ENCODE data around the gene ZNF154. TPM values are rescaled to one million over a fixed set of nuclear protein-coding genes. Genes with fewer than 3 reads are reported as not detected.

Gene ZNF154
- total RNA-seq, 1 donor from 2014 or later, result 4.5 TPM

DNA sequence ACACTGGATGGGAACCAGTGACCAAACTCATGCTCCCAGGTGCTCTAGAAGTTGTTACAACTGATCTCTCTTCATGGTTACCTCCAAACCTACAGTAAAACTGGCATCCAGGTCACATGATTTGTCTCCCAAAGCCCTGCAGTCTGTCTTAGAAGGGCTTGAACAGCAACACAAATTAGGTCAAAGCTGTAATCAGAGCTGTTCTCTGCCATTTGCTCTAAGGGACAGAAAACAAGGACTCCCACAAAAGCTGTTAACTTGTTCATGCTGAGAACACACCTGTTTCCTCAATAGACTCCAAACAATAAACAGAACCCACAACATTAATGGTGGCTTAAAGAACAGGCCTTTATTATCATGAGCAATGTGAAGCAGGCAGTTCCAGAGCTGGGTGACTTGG is 10.4 kb upstream of the ZNF154 start:
- intact Hi-C loops (cut with DNase I), result no loop called here
- Histone ChIP-seq H3K36me3 (peaks cover 33% of the 10 kb centered on the region), H3K4me1 (no peaks in the 10 kb centered on the region), H3K9me3 (peaks cover 58% of the 10 kb centered on the region), H3K4me3 (no peak overlapping the region), H3K27ac (no peak overlapping the region), H3K27me3 (no peaks in the 10 kb centered on the region)
- ATAC-seq, result no peak
- no peak for DNase-seq
- TF ChIP-seq, protein P1, sequence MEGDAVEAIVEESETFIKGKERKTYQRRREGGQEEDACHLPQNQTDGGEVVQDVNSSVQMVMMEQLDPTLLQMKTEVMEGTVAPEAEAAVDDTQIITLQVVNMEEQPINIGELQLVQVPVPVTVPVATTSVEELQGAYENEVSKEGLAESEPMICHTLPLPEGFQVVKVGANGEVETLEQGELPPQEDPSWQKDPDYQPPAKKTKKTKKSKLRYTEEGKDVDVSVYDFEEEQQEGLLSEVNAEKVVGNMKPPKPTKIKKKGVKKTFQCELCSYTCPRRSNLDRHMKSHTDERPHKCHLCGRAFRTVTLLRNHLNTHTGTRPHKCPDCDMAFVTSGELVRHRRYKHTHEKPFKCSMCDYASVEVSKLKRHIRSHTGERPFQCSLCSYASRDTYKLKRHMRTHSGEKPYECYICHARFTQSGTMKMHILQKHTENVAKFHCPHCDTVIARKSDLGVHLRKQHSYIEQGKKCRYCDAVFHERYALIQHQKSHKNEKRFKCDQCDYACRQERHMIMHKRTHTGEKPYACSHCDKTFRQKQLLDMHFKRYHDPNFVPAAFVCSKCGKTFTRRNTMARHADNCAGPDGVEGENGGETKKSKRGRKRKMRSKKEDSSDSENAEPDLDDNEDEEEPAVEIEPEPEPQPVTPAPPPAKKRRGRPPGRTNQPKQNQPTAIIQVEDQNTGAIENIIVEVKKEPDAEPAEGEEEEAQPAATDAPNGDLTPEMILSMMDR (IDR thresholded peaks at IDR 0.05), result no peak

DNA sequence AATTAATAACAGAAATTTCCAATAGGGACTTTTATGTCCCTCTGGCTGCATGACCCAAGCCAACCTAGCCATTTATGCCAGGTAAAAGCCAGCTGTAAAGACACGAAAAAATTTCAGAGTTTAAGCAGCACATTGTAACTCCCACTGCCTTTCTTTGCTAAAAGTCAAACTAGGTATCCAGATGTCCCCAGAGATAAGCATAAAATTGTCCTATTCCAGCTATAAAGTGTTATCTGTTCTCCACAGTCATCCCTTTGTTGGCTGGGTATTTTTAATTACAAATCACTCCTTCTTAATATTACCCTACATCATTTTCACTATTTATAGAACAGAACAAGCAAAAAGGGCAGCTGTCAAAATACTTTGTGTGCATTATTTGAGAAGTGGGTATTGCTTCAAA is 3.2 kb upstream of the ZNF154 start:
- intact Hi-C loops (cut with DNase I), result no loop called here
- H3K9me3 ChIP-seq, result peaks cover 13% of the 10 kb centered on the region

DNA sequence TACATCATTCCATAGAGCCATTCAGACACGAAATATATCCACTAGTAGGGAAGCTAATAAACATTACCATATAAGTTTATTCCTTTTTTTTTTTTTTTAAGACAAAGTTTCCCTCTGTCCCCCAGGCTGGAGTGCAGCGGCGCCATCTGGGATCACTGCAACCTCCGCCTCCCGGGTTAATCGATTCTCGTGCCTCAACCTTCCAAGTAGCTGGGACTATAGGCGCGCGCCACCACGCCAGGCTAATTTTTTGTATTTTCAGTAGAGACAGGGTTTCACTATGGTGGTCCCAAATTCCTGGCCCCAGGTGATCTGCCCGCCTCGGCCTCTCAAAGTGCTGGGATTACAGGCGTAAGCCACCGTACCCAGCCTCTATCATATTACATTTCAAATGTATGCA is 612 bp upstream of the ZNF154 start:
- ATAC-seq (no peak), DNase-seq (no peak)
- Histone ChIP-seq H3K9me3 (peaks cover 5% of the 10 kb centered on the region), H3K27me3 (no peaks in the 10 kb centered on the region), H3K4me1 (no peaks in the 10 kb centered on the region), H3K36me3 (no peaks in the 10 kb centered on the region), H3K4me3 (peak overlapping the region; percentile 60), H3K27ac (no peak overlapping the region)
- intact Hi-C loops (cut with DNase I), result loop anchor here (10.0 kb wide), 1 partner anchor 415 kb away; no protein-coding TSS in a partner anchor
- TF ChIP-seq, protein P1 (IDR thresholded peaks at IDR 0.05), result no peak

More for the DNA sequence above, 3.2 kb upstream of the ZNF154 start:
- H3K4me1 ChIP-seq, result no peaks in the 10 kb centered on the region
- no peak overlapping the region for H3K27ac ChIP-seq
- H3K36me3 ChIP-seq, result no peaks in the 10 kb centered on the region
- no peak for ATAC-seq
- no peak overlapping the region for H3K4me3 ChIP-seq
- TF ChIP-seq, protein P1 (IDR thresholded peaks at IDR 0.05), result no peak
- H3K27me3 ChIP-seq, result no peaks in the 10 kb centered on the region
- DNase-seq, result no peak

DNA sequence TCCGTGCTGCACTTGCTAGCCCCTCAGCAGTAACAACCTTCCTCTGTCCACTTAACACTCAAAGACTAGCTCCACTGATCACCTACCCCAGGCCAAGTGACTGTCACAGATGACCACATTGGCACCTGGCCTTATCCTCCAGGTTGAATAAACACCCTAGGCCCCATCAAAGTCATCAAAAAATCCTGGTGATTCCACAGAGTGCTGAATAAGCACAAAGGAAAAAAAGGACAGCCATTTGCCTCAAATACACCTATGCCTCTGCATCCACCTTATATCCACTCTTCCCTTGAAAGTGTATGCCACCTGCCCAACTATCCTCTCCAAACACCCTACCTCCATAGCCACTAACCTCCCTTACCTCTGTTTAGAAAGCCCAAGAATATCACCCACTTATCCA is 2.7 kb downstream of the ZNF154 start:
- H3K4me1 ChIP-seq, result no peaks in the 10 kb centered on the region
- peaks cover 12% of the 10 kb centered on the region for H3K36me3 ChIP-seq
- no peak overlapping the region for H3K4me3 ChIP-seq
- ATAC-seq (no peak), DNase-seq (no peak)
- H3K27me3 ChIP-seq, result no peaks in the 10 kb centered on the region
- no peak overlapping the region for H3K27ac ChIP-seq
- H3K9me3 ChIP-seq, result peaks cover 8% of the 10 kb centered on the region
- TF ChIP-seq, protein P1 (IDR thresholded peaks at IDR 0.05), result no peak
- intact Hi-C loops (cut with DNase I), result loop anchor here (10.0 kb wide), 1 partner anchor 418 kb away; no protein-coding TSS in a partner anchor

DNA sequence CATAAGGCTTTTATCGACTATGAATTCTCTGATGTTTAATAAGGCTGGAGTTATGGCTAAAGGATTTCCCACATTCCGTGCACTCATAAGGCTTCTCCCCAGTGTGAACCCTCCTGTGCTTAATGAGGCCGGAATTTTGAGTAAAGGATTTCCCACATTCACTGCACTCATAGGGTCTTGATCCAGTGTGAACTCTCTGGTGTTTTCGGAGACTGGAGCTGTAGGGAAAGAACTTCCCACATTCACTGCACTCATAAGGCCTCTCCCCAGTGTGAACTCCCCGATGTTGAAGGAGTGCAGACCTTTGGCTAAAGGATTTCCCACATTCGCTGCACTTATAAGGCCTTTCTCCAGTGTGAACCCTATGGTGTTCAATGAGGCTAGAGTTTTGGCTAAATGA is 7.4 kb downstream of the ZNF154 start:
- Histone ChIP-seq H3K4me1 (no peaks in the 10 kb centered on the region), H3K36me3 (peaks cover 12% of the 10 kb centered on the region), H3K27me3 (no peaks in the 10 kb centered on the region), H3K27ac (no peak overlapping the region), H3K4me3 (no peak overlapping the region), H3K9me3 (peaks cover 43% of the 10 kb centered on the region)
- ATAC-seq (no peak), DNase-seq (no peak)
- TF ChIP-seq, protein P1 (IDR thresholded peaks at IDR 0.05), result no peak
- intact Hi-C loops (cut with DNase I), result loop anchor here (10.0 kb wide), 1 partner anchor 423 kb away; no protein-coding TSS in a partner anchor

DNA sequence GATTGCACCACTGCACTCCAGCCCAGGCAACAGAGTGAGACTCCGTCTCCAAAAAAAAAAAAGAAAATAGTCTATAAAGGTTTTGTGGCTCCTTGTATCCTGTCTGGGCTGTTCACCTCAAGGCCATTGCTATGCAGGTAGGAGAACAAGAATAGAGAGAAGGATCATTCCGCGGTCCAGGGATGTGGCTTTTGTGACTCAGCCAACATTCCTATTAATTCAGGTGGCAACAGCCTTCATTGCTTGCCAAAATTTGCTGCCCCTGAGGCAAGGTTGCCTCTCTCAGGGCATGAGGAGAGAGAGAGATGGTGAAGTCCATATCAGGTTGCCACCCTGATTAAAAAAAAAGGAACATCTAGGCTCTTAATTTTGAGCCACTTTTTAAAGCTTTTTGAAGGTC is 19.3 kb downstream of the ZNF154 start:
- no peak for ATAC-seq
- intact Hi-C loops (cut with DNase I), result no loop called here
- Histone ChIP-seq H3K36me3 (peaks cover 19% of the 10 kb centered on the region), H3K9me3 (peaks cover 80% of the 10 kb centered on the region), H3K27me3 (no peaks in the 10 kb centered on the region), H3K4me3 (no peak overlapping the region), H3K4me1 (no peaks in the 10 kb centered on the region), H3K27ac (no peak overlapping the region)
- TF ChIP-seq, protein P1 (IDR thresholded peaks at IDR 0.05), result no peak
- no peak for DNase-seq
